Astrocyte (in vitro differentiated cells and primary cell): ENCODE data around the gene SYCE1. TPM values are rescaled to one million over a fixed set of nuclear protein-coding genes. Genes with fewer than 3 reads are reported as not detected.

ENCODE experiments used
- DNase-seq: peaks from one replicate; pipeline ENCODE4 v3.0.0-alpha.2; 2010; ENCODE audit warnings: low read depth
- FAIRE-seq: peaks from 2 replicates; lab custom pipeline; 2011; peaks lifted over from hg19 to GRCh38; lab: Jason Lieb, UNC
- H2AFZ ChIP-seq: 2 replicates; pipeline ENCODE4 v1.6.0; 2012; ENCODE audit warnings: low read depth, low read length, inconsistent platforms
- H3K27ac ChIP-seq: 2 replicates; pipeline ENCODE4 v1.5.1; 2011; ENCODE audit warnings: low read depth, low read length, inconsistent platforms
- H3K27me3 ChIP-seq: 2 replicates; pipeline ENCODE4 v1.6.0; 2011; ENCODE audit warnings: low read length, inconsistent platforms; ENCODE audit not compliant: insufficient read depth
- H3K36me3 ChIP-seq: 2 replicates; pipeline ENCODE4 v1.5.1; 2011; ENCODE audit warnings: low read length, inconsistent platforms; ENCODE audit not compliant: insufficient read depth
- H3K4me1 ChIP-seq: 2 replicates; pipeline ENCODE4 v1.5.1; 2011; ENCODE audit warnings: low read length, inconsistent platforms; ENCODE audit not compliant: insufficient read depth
- H3K4me2 ChIP-seq: 2 replicates; pipeline ENCODE4 v1.6.0; 2012; ENCODE audit warnings: low read length, inconsistent platforms
- H3K4me3 ChIP-seq: 2 replicates; pipeline ENCODE4 v1.5.1; 2011; ENCODE audit warnings: low read depth, mild to moderate bottlenecking, low read length, inconsistent platforms; ENCODE audit not compliant: insufficient read depth
- H3K79me2 ChIP-seq: 2 replicates; pipeline ENCODE4 v1.6.0; 2012; ENCODE audit warnings: mild to moderate bottlenecking, low read length, inconsistent platforms; ENCODE audit not compliant: insufficient read depth
- H3K9ac ChIP-seq: 2 replicates; pipeline ENCODE4 v1.6.0; 2012; ENCODE audit warnings: mild to moderate bottlenecking, low read length, inconsistent platforms
- H3K9me3 ChIP-seq: 2 replicates; pipeline ENCODE4 v1.5.1; 2012; ENCODE audit warnings: low read depth, mild to moderate bottlenecking, low read length, inconsistent platforms; ENCODE audit not compliant: insufficient read depth
- H4K20me1 ChIP-seq: 2 replicates; pipeline ENCODE4 v1.6.0; 2012; ENCODE audit warnings: low read length, inconsistent platforms; ENCODE audit not compliant: insufficient read depth
- H3K27ac Mint-ChIP-seq: one replicate; pipeline ENCODE4 v1.8.0; 2021; ENCODE audit warnings: mild to moderate bottlenecking, mixed read lengths; ENCODE audit not compliant: unreplicated experiment
- H3K27me3 Mint-ChIP-seq: one replicate; pipeline ENCODE4 v1.8.0; 2021; ENCODE audit warnings: low read depth, mixed read lengths; ENCODE audit not compliant: unreplicated experiment
- H3K36me3 Mint-ChIP-seq: one replicate; pipeline ENCODE4 v1.8.0; 2021; ENCODE audit warnings: low read depth, mixed read lengths; ENCODE audit not compliant: unreplicated experiment
- H3K4me1 Mint-ChIP-seq: one replicate; pipeline ENCODE4 v1.8.0; 2021; ENCODE audit warnings: low read depth, mixed read lengths; ENCODE audit not compliant: unreplicated experiment
- H3K4me3 Mint-ChIP-seq: one replicate; pipeline ENCODE4 v1.8.0; 2021; ENCODE audit warnings: mild to moderate bottlenecking, moderate library complexity, mixed read lengths; ENCODE audit not compliant: unreplicated experiment
- H3K9me3 Mint-ChIP-seq: one replicate; pipeline ENCODE4 v1.8.0; 2021; ENCODE audit warnings: mild to moderate bottlenecking, mixed read lengths; ENCODE audit not compliant: unreplicated experiment
- EZH2 ChIP-seq: IDR thresholded peaks from 2 replicates; pipeline ENCODE4 v1.6.1; 2012; ENCODE audit warnings: mild to moderate bottlenecking, low read length, inconsistent platforms; ENCODE audit not compliant: insufficient read depth
- total RNA-seq: library from RNA; stranded (reverse); gene quantifications from 2 replicates; pipeline ENCODE4 v1.2.1, GENCODE V29; 2021
- TF ChIP-seq, protein P1 (sequence below): IDR thresholded peaks from 2 replicates; pipeline ENCODE4 v1.5.1; 2011; ENCODE audit warnings: low read depth, mild to moderate bottlenecking, inconsistent platforms, low read length, moderate library complexity; ENCODE audit not compliant: insufficient read depth

Gene SYCE1
- total RNA-seq, 1 donor from 2014 or later = 0.23 TPM

DNA sequence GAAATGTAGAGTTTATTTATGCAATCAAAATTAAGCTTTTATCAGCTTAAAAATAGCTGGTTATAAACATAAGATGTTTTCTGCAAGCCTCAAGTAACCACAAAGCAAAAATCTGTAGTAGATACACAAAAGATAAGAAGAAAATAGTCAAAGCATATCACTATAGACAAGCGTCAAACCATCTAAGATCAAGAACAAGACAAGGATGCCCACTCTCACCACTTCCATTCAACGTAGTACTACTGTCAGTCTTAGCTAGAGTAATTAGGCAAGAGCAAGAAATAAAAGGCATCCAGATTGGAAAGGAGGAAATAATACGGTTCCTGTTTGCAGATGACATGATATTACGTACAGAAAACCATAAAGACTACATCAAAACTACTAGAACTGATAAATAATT is 55.7 kb downstream of the SYCE1 start:
- FAIRE-seq (no peak), DNase-seq (no peak)
- Histone ChIP-seq H3K27me3 (no peaks in the 10 kb centered on the region), H3K79me2 (no peaks in the 10 kb centered on the region), H3K9me3 (no peaks in the 10 kb centered on the region), H4K20me1 (no peaks in the 10 kb centered on the region), H3K4me2 (no peak overlapping the region), H3K4me3 (no peak overlapping the region), H3K4me1 (no peaks in the 10 kb centered on the region), H2AFZ (no peak overlapping the region), H3K9ac (no peak overlapping the region), H3K27ac (no peak overlapping the region), H3K36me3 (no peaks in the 10 kb centered on the region)
- H3K4me3 Mint-ChIP-seq = no peak overlapping the region
- H3K27ac Mint-ChIP-seq = no peak overlapping the region
- TF ChIP-seq, protein P1, sequence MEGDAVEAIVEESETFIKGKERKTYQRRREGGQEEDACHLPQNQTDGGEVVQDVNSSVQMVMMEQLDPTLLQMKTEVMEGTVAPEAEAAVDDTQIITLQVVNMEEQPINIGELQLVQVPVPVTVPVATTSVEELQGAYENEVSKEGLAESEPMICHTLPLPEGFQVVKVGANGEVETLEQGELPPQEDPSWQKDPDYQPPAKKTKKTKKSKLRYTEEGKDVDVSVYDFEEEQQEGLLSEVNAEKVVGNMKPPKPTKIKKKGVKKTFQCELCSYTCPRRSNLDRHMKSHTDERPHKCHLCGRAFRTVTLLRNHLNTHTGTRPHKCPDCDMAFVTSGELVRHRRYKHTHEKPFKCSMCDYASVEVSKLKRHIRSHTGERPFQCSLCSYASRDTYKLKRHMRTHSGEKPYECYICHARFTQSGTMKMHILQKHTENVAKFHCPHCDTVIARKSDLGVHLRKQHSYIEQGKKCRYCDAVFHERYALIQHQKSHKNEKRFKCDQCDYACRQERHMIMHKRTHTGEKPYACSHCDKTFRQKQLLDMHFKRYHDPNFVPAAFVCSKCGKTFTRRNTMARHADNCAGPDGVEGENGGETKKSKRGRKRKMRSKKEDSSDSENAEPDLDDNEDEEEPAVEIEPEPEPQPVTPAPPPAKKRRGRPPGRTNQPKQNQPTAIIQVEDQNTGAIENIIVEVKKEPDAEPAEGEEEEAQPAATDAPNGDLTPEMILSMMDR = no peak
- TF ChIP-seq EZH2 = no peak
- no peaks in the 10 kb centered on the region for H3K36me3 Mint-ChIP-seq
- peaks cover 53% of the 10 kb centered on the region for H3K27me3 Mint-ChIP-seq
- H3K4me1 Mint-ChIP-seq = no peaks in the 10 kb centered on the region
- peaks cover 5% of the 10 kb centered on the region for H3K9me3 Mint-ChIP-seq

Other genes starting within 250 kb of the SYCE1 start
- gene CALY, start 228.7 kb downstream of the SYCE1 start, total RNA-seq = 0.77 and 1.1 TPM in 2 replicates
- gene PRAP1, start 218.2 kb downstream of the SYCE1 start, total RNA-seq = not detected in 2 replicates
- 28.8 and 29.3 TPM in 2 replicates for gene FUOM, start 207.6 kb downstream of the SYCE1 start, total RNA-seq
- 81.0 and 90.9 TPM in 2 replicates for gene ECHS1, start 192.2 kb downstream of the SYCE1 start, total RNA-seq
- 6.9 and 7.9 TPM in 2 replicates for gene PAOX, start 186.3 kb downstream of the SYCE1 start, total RNA-seq
- 44.0 and 52.3 TPM in 2 replicates for gene MTG1, start 171.4 kb downstream of the SYCE1 start, total RNA-seq
- gene SPRN, start 141.0 kb downstream of the SYCE1 start, total RNA-seq = 3.7 and 4.0 TPM in 2 replicates
- gene SCART1, start 111.6 kb downstream of the SYCE1 start, total RNA-seq = 0.43 and 0.50 TPM in 2 replicates
- 2.2 TPM in 2 replicates for gene CYP2E1, start 38.2 kb downstream of the SYCE1 start, total RNA-seq
- gene FRG2B, start 61.2 kb upstream of the SYCE1 start, total RNA-seq = not detected in 2 replicates